ENCODE data around the gene CAMK1D. TPM values are rescaled to one million over a fixed set of nuclear protein-coding genes. Genes with fewer than 3 reads are reported as not detected.
"Not testable (repeated sequence)": the region's sequence is repeated elsewhere in the genome, so short reads cannot be mapped to it uniquely, and the experiment has no call there.

The CAMK1D gene
- total and polyA plus RNA-seq, 8 donors: 4.4 to 10.8 (median 4.8) TPM

GRCh38 chr10:12327074-12327473, 22.3 kb upstream of the CAMK1D start:
- Histone ChIP-seq H3K27me3 (no peaks in the 10 kb centered on the region), H3K27ac (no peak overlapping the region), H3K4me3 (no peak overlapping the region), H3K36me3 (no peaks in the 10 kb centered on the region), H3K9me3 (no peaks in the 10 kb centered on the region), H3K4me1 (no peaks in the 10 kb centered on the region)
- no peak for TF ChIP-seq CTCF (IDR thresholded peaks at IDR 0.05)
- ATAC-seq (no peak), DNase-seq (no peak)
- intact Hi-C loops (cut with DNase I): no loop called here

- no peaks in the 10 kb centered on the region for H3K36me3 ChIP-seq
- H3K4me3 ChIP-seq: no peak overlapping the region
- DNase-seq: no peak
- no peak for TF ChIP-seq CTCF (IDR thresholded peaks at IDR 0.05)
- intact Hi-C loops (cut with DNase I): no loop called here
- no peaks in the 10 kb centered on the region for H3K9me3 ChIP-seq
- H3K27ac ChIP-seq: no peak overlapping the region
- ATAC-seq: no peak
- no peaks in the 10 kb centered on the region for H3K4me1 ChIP-seq
- no peaks in the 10 kb centered on the region for H3K27me3 ChIP-seq
These were observed 21.9 kb upstream of the CAMK1D start for GRCh38 chr10:12327476-12327875.

GRCh38 chr10:12328312-12328711, 21.0 kb upstream of the CAMK1D start:
- DNase-seq; ATAC-seq; H3K27me3 ChIP-seq; H3K4me3 ChIP-seq; H3K36me3 ChIP-seq; intact Hi-C loops (cut with DNase I); H3K4me1 ChIP-seq; H3K9me3 ChIP-seq; H3K27ac ChIP-seq: not testable (repeated sequence)

- ATAC-seq: no peak
- Histone ChIP-seq H3K27me3 (no peaks in the 10 kb centered on the region), H3K4me3 (no peak overlapping the region), H3K27ac (no peak overlapping the region), H3K9me3 (no peaks in the 10 kb centered on the region), H3K4me1 (peaks cover 9 to 10% of the 10 kb centered on the region in 2 donors), H3K36me3 (no peaks in the 10 kb centered on the region)
- DNase-seq: no peak
- intact Hi-C loops (cut with DNase I): no loop called here
- TF ChIP-seq CTCF (IDR thresholded peaks at IDR 0.05): no peak
These were observed 16.6 kb upstream of the CAMK1D start for GRCh38 chr10:12332572-12333379.

GRCh38 chr10:12333380-12334185, 15.8 kb upstream of the CAMK1D start:
- TF ChIP-seq CTCF (IDR thresholded peaks at IDR 0.05): no peak
- Histone ChIP-seq H3K9me3 (no peaks in the 10 kb centered on the region), H3K4me1 (peaks cover 9 to 10% of the 10 kb centered on the region in 2 donors), H3K36me3 (no peaks in the 10 kb centered on the region), H3K27me3 (no peaks in the 10 kb centered on the region), H3K27ac (peak overlapping the region in 1 of 2 donors; percentile 21), H3K4me3 (no peak overlapping the region)
- ATAC-seq (peak; percentile 94), DNase-seq (peak in 2 of 4 donors; percentile 27 to 72)
- intact Hi-C loops (cut with DNase I): no loop called here

Measured in left lung (tissue), 10 donors.